ENCODE measurements around the gene EVC.
"Not testable (repeated sequence)": the region's sequence is repeated elsewhere in the genome, so short reads cannot be mapped to it uniquely, and the experiment has no call there.

EVC gene

GRCh38 chr4:5789141-5789540, 78.1 kb downstream of the EVC start:
- no peak for DNase-seq (ENCODE audit: low read depth)

GRCh38 chr4:5790546-5790857, 79.5 kb downstream of the EVC start:
- DNase-seq (ENCODE audit: low read depth), result no peak

GRCh38 chr4:5791654-5792053, 80.7 kb downstream of the EVC start:
- DNase-seq (ENCODE audit: low read depth), result no peak

- DNase-seq (ENCODE audit: low read depth), result no peak
These were observed 82.5 kb downstream of the EVC start for GRCh38 chr4:5793514-5793913.

GRCh38 chr4:5795580-5795979, 84.6 kb downstream of the EVC start:
- DNase-seq (ENCODE audit: low read depth), result no peak

- DNase-seq (ENCODE audit: low read depth), result no peak
These were observed 86.0 kb downstream of the EVC start for GRCh38 chr4:5796976-5797375.

- no peak for DNase-seq (ENCODE audit: low read depth)
These were observed 86.9 kb downstream of the EVC start for GRCh38 chr4:5797866-5798265.

GRCh38 chr4:5798462-5798861, 87.5 kb downstream of the EVC start:
- no peak for DNase-seq (ENCODE audit: low read depth)

GRCh38 chr4:5798946-5799345, 87.9 kb downstream of the EVC start:
- DNase-seq (ENCODE audit: low read depth), result no peak

- DNase-seq (ENCODE audit: low read depth), result no peak
These were observed 88.4 kb downstream of the EVC start for GRCh38 chr4:5799406-5799805.

GRCh38 chr4:5800496-5800895, 89.5 kb downstream of the EVC start:
- no peak for DNase-seq (ENCODE audit: low read depth)

- no peak for DNase-seq (ENCODE audit: low read depth)
These were observed 90.7 kb downstream of the EVC start for GRCh38 chr4:5801696-5802095.

GRCh38 chr4:5802565-5802964, 91.6 kb downstream of the EVC start:
- no peak for DNase-seq (ENCODE audit: low read depth)

- DNase-seq (ENCODE audit: low read depth), result no peak
These were observed 93.7 kb downstream of the EVC start for GRCh38 chr4:5804656-5805055.

GRCh38 chr4:5805270-5805669, 94.3 kb downstream of the EVC start:
- no peak for DNase-seq (ENCODE audit: low read depth)

- DNase-seq (ENCODE audit: low read depth), result no peak
These were observed 97.2 kb downstream of the EVC start for GRCh38 chr4:5808081-5808741.

GRCh38 chr4:5809216-5809776, 98.3 kb downstream of the EVC start:
- no peak for DNase-seq (ENCODE audit: low read depth)

GRCh38 chr4:5810151-5810550, 99.2 kb downstream of the EVC start:
- no peak for DNase-seq (ENCODE audit: low read depth)

- no peak for DNase-seq (ENCODE audit: low read depth)
These were observed 99.9 kb downstream of the EVC start for GRCh38 chr4:5810770-5811430.

GRCh38 chr4:5812057-5812456, 101.1 kb downstream of the EVC start:
- not testable (repeated sequence) for DNase-seq (ENCODE audit: low read depth)

- DNase-seq (ENCODE audit: low read depth), result no peak
These were observed 101.7 kb downstream of the EVC start for GRCh38 chr4:5812506-5813229.

GRCh38 chr4:5813882-5814255, 102.9 kb downstream of the EVC start:
- DNase-seq (ENCODE audit: low read depth), result no peak

- DNase-seq (ENCODE audit: low read depth), result no peak
These were observed 103.4 kb downstream of the EVC start for GRCh38 chr4:5814421-5814820.
